Measurements from ENCODE around the gene EPHA5.
A peak's percentile ranks its signal among the peaks of the same experiment; 100 is the strongest.

EPHA5 gene

GRCh38 chr4:65670331-65671031 is at the start of gene EPHA5:
EPHA5 (minus strand) TSS chr4:65670489; CDS start chr4:65669742, 747 bp downstream.
- peak; percentile 49 to 60 for DNase-seq (ENCODE audit: low read depth in 2 of 2)

GRCh38 chr4:65719635-65720034 is 49.3 kb upstream of the EPHA5 start:
- no peak for DNase-seq (ENCODE audit: low read depth in 2 of 2)

GRCh38 chr4:65698631-65699030 is 28.3 kb upstream of the EPHA5 start:
- DNase-seq (ENCODE audit: low read depth in 2 of 2) = no peak

GRCh38 chr4:65696436-65696835 is 26.1 kb upstream of the EPHA5 start:
- DNase-seq (ENCODE audit: low read depth in 2 of 2) = no peak

GRCh38 chr4:65671372-65671771 is 1.1 kb upstream of the EPHA5 start:
- no peak for DNase-seq (ENCODE audit: low read depth in 2 of 2)

GRCh38 chr4:65670020-65670330 is 314 bp downstream of the EPHA5 start:
- no peak for DNase-seq (ENCODE audit: low read depth in 2 of 2)

GRCh38 chr4:65669111-65670019 is 924 bp downstream of the EPHA5 start:
- DNase-seq (ENCODE audit: low read depth in 2 of 2) = no peak

- DNase-seq (ENCODE audit: low read depth in 2 of 2) = no peak
These were observed 1.8 kb downstream of the EPHA5 start for GRCh38 chr4:65668201-65669089.

- no peak for DNase-seq (ENCODE audit: low read depth in 2 of 2)
These were observed 2.7 kb downstream of the EPHA5 start for GRCh38 chr4:65667506-65668041.

GRCh38 chr4:65665771-65666523 is 4.3 kb downstream of the EPHA5 start:
- no peak for DNase-seq (ENCODE audit: low read depth in 2 of 2)

GRCh38 chr4:65661471-65661870 is 8.8 kb downstream of the EPHA5 start:
- DNase-seq (ENCODE audit: low read depth in 2 of 2) = no peak

- no peak for DNase-seq (ENCODE audit: low read depth in 2 of 2)
These were observed 12.2 kb downstream of the EPHA5 start for GRCh38 chr4:65658117-65658516.

GRCh38 chr4:65656008-65656407 is 14.3 kb downstream of the EPHA5 start:
- DNase-seq (ENCODE audit: low read depth in 2 of 2) = no peak

- DNase-seq (ENCODE audit: low read depth in 2 of 2) = no peak
These were observed 15.3 kb downstream of the EPHA5 start for GRCh38 chr4:65654976-65655375.

- no peak for DNase-seq (ENCODE audit: low read depth in 2 of 2)
These were observed 16.4 kb downstream of the EPHA5 start for GRCh38 chr4:65653740-65654361.

- no peak for DNase-seq (ENCODE audit: low read depth in 2 of 2)
These were observed 18.5 kb downstream of the EPHA5 start for GRCh38 chr4:65651751-65652150.

- no peak for DNase-seq (ENCODE audit: low read depth in 2 of 2)
These were observed 19.3 kb downstream of the EPHA5 start for GRCh38 chr4:65651031-65651430.

GRCh38 chr4:65646136-65646535 is 24.2 kb downstream of the EPHA5 start:
- no peak for DNase-seq (ENCODE audit: low read depth in 2 of 2)

GRCh38 chr4:65645185-65645584 is 25.1 kb downstream of the EPHA5 start:
- peak; percentile 29 for DNase-seq (ENCODE audit: low read depth in 2 of 2)

GRCh38 chr4:65635051-65635821 is 35.1 kb downstream of the EPHA5 start:
- no peak for DNase-seq (ENCODE audit: low read depth in 2 of 2)
